HG03457 (cell line): ENCODE measurements around the gene NR2C2AP.

Experiments used
- ATAC-seq: cut with Tn5 transposase; IDR thresholded peaks from one replicate; pipeline ENCODE4 v1.9.1; 2021; ENCODE audit warnings: moderate number of reproducible peaks; ENCODE audit not compliant: unreplicated experiment

Gene NR2C2AP

DNA sequence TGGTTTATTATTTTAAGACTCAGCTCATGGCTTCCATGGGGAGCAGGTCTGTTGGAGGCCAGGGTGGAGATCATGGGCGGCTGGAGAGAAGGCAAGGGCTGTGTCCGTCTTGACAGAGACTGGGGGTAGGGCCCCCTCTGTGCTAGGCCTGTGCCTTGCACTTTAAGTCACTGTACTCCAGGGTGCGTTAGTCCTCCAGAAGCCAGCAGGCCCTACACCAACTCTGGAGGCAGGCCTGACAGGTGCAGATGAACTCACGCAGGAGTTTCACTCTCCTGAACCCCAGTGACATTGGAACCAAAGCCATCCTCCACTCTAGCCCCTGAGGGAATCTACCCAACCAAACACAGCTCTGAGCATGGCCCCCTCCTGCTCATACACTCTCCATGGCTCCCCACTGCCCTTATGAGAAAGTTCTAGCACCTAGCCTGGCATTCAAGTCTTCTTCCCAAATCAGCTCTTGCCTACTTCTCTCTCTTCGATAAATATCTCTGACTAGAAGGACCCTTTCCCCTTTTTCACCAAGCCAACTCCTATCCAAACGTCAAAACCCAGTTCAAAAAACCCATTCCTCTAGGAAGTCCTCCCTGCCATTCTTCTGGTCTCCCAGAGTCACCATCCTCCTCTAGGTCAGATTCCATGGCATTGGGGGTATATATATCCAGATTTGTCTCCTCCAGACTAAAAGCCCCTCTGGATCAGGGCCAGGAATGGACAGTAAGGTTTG lies 48.3 kb downstream of the NR2C2AP start:
- ATAC-seq, result no peak

GRCh38 chr19:19152668-19153384 lies 50.4 kb downstream of the NR2C2AP start:
- ATAC-seq, result no peak

DNA sequence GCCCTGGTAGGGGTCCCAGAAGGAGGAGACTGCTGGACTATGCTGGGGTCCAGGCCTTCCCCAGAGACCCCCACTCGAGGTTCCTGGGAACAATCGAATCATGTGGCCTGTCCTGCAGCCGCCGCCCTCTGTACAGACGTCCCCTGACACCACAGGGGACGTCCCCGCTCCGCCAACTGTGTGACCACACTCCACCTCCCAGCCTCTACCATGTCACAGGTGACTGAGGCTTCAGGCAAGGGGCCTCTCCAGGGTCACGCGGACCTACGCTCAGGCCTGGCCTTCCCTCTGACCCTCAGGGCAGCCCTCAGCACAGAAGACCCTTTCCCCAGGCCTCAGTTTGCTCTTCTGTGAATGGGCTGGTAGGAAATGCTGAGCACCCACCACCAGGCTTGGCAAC lies 51.8 kb downstream of the NR2C2AP start:
- ATAC-seq, result no peak
